HuH-7 (cell line): ENCODE measurements around the gene PIGH.

Source experiments
- DNase-seq: peaks from one replicate; pipeline ENCODE4 v3.0.0; 2011; ENCODE audit warnings: low spot score

Gene PIGH

DNA sequence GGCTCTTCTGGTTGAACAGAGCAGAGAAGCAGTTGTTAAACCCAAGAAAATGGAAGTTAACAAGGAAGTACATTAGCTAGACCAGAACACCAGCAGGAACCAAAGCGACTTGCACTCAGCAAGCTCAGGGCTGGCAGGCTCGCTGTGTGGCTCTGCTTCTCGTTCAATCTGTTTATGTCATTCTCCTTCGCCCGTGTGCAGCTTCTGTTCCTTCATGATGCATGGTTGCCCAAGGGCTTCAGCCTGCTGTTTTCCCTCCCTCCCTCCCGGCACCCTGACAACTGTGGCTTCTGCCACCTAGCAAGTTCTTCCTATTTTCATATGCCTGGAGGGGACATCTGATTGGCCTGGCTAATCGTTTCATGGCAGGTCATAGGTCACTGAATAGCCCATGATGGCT, 25.3 kb downstream of the PIGH start:
- DNase-seq: no peak

DNA sequence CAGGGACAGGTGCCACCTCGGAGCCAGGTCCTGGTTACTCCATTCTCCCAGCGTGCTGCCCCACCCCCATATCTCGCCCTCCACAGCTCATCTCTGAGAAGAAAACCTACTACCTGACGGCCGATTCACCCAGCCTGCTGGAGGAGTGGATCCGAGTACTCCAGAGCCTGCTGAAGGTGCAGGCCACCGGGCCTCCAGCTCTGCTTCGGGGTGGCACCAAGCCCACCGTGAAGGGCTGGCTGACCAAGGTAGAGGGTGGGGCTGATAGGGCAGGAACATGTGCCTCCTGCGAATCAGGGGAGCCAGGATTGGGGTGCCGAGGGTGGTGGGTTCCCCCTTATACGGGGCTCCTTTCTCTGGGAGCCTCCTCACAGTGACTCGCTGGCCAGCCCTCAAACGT, 25.9 kb downstream of the PIGH start:
- DNase-seq: no peak

DNA sequence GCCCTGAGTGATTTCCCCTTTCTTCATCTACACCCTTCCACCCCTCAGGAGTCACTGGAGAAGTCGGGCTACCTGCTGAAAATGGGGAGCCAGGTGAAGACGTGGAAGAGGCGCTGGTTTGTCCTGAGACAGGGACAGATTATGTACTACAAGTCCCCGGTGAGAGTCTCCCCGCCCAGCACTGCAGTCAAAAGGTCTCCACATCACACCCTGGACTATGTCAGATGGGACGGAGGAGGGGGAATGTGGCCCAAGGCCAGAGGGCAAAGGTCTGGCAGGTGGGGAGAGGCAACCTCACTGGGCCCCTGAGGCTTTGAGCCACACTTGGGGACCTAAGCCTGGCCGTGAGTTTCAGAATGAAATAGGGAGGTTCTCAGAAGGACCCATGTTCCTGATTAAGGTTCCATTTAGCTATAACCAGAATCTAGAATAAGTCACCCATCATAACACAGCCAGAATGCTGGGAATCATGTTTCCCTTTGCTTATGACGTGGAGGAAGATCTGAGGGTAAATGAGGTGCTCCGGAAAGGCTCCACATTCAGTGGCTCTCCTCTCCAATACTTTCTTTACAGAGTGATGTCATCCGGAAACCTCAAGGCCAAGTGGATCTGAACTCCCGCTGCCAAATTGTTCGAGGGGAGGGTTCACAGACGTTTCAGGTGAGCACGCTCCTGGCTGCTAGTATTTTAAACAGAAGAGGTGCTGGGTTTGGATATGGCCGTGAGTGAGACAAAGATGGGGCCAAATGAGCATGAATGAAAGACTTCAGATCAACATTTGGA, 26.6 kb downstream of the PIGH start:
- no peak for DNase-seq

DNA sequence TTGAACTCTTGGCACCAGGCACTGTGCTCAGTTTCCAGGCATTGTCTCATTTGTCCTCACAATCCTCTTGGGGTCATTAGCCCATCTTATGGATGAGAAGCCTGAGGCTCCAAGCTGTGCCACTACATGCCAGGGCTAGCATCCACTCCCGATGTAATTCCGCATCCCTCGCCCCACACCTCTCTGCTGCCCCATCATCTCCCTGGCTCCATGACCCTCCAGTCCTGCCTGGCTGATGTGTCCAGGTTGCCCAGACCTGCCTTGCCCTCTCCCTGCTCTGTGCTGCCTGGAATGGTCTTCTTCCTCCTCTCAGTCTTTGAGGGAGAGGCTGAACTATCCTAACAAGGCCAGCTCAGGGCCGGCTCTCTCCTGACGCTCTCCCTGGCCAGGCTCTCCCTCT, 27.5 kb downstream of the PIGH start:
- no peak for DNase-seq

DNA sequence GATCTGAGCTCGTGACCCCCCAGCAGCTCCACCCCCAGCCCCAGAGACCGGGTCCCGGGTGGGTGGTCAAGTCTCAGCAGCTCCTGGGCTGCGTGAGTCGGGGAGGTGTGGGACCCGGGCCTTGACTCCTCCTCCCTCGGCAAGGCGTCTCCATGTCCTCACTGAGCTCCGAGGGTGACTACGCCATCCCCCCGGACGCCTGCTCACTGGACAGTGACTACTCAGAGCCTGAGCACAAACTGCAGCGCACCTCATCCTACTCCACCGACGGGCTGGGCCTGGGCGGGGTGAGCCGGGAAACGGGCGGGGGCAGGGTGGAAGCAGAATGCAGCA, 28.1 kb downstream of the PIGH start:
- DNase-seq: no peak

DNA sequence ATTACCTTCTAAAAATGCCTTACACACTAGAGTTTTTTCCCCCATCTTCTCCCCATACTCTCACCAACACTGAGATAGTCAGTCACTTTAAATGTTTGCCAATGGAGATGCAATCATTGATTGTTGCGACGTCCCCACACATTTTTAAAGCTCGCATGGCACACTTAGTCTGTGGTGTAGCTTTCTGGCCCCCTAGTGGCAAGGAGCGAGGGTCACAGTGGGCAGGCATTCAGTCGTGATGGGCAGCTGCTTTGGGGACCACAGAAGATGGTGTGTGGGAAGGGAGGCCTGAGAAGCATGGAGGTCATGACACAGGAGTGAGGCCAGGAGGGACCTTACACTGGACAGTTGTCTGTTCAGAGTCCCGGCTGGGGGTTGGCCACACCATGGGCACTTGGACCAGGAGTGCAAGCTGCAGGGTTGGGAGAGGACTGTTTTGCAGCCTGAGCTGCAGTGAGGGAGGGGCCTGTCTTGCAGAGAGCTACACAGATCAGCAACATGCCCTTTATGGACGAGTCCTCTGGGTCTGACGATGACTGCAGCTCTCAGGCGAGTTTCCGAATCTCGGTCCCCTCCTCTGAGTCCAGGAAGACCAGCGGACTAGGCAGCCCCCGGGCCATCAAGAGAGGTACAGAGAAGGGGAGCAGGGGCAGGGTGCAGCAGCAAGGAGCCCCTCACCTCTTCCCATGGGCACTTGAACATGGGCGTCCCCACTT, 28.6 kb downstream of the PIGH start:
- peak; percentile 67 for DNase-seq

DNA sequence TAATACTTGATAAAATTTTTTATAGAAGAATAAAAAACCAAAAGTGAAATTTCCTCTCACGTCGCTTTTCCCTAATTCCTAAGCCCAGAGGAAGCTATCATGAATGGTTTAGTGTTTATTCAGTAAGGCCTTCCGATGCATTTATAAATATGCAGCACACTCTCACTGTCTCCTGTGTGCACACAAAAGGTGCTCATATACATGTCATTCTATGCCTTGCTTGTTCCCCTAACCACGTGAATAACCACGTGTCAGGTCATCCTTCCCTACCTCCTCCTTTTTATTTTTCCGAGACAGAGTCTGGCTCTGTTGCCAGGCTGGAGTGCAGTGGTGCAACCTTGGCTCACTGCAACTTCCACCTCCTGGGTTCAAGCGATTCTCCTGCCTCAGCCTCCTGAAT, 29.6 kb downstream of the PIGH start:
- no peak for DNase-seq

DNA sequence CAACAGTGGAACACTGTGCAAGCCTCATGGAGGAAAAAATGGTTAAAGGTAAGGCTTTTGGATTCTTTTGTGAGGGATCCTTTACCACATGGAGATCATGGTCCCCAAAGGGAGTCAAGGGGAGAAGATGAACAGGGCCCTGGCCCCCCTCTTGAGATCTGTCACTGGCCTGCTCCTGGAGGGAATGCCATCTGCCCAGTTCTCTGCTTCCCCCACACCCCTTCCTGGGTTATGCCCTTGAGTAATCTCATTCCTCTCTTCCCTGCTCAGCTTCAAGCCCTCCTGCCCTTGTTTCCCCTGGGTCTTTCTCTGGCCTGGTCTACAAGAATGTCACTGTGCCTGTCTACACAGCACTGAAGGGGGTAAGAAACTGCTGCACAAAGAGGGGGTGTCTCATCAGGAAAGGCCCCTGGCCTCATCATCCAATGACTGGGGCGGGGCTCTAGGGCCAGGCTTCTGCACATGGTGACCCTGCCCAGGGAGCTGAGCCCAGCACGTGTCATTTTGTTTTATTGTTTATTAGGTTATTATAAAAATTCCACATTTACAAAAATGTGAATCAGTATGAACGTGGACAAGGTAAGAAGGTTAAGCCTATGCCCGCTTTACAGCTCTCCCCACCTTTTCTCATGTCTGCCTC, 30.3 kb downstream of the PIGH start:
- no peak for DNase-seq

DNA sequence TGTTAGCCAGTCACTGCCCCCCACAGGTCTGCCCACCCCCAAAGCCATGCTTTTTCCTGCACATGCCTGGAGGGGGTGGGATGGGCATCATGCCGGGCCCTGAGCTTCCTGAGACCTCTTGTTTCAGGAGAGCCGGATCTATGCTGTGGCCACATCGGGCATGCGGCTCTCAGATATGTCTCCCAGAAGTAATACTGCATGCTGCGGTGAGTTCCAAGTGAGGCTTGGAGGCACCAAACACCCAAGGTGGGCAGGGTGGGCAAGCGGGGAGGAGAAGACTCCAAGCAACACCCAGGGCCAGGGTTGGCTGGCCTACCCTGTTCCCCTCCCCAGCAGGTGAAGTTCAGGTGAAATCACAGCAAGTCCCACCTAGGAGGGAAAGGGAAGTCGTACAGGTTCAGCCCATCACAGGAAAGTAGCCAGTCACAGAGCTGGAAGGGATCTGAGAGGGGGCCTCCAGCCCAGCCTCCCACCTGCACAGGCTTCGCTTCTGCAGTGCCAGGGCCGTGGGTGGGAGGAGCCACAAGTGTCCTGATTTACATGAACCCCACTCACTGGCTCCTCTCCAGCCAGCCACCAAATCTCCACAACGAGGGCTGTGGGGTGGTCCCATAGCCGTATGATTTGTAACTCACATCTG, 30.9 kb downstream of the PIGH start:
- no peak for DNase-seq

DNA sequence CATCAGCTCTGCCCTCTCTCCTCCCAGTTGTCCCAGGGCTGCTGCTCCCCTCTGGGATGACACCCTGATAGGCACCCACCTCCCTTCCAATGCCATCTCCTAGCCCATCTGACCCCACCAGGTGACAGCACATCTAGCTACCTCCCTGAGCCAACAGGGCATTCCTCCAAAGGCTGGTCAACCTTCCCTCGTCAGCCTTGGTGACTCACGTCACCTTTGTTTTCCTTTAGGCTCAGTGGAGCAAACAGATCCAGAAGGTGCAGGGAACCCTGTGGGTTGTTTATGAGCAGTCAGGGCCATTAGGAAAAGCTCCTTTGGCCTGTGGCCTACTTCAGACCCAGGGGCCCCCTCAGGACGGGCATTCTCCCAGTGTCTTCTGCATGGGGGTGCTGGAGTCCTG, 32.4 kb downstream of the PIGH start:
- no peak for DNase-seq

DNA sequence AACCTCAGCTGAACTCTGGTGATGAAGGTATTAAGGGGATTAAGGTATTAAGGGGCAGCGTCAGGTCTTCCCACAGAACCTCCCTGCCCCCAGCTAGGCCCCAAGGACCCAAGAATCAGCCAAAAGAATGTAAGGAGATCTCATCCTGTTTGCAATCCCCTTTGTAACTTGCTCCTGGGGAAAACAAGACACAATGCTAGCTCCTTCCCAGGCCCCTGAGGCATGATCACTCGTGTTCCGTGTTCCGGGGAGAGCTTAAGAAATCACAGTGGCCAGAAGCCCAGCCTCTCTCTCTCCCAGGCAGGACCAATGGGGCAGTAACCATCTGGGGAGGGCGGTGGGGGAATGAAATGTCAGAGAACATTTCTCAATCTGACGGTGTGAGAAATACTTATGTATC, 33.2 kb downstream of the PIGH start:
- DNase-seq: no peak

DNA sequence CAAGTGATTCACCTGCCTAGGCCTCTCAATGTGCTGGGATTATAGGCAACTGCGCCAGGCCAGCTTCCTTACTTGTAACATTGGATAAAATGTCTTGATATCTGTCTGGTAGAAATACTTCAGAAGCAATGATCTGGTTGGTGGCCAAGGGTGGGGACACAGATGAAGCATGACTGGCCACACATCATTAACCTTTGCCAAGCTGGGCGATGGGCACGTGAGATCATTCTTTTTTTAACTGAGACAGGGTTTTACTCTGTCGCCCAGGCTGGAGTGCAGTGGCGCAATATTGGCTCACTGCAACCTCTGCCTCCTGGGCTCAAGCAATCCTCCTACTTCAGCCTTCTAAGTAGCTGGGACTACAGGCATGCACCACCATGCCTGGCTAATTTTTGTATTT, 35.8 kb downstream of the PIGH start:
- DNase-seq: no peak

DNA sequence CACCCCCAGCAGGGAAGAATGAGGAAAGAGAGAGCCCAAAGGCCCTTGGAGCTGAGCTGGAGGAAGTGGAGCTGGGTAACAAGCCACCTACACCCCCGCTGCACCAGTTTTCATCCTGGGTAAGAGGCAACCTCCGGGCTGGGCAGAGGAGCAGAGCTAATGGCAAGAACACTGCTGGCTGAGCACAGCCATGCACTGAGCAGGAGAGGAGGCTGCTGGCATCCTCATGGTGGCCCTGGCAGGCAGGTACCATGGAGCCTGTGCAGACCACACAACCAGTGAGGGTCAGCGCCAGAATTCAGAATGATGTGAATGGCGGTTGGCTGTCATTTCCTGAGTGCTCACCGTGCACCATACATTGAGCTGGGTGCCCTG, 37.3 kb downstream of the PIGH start:
- no peak for DNase-seq

DNA sequence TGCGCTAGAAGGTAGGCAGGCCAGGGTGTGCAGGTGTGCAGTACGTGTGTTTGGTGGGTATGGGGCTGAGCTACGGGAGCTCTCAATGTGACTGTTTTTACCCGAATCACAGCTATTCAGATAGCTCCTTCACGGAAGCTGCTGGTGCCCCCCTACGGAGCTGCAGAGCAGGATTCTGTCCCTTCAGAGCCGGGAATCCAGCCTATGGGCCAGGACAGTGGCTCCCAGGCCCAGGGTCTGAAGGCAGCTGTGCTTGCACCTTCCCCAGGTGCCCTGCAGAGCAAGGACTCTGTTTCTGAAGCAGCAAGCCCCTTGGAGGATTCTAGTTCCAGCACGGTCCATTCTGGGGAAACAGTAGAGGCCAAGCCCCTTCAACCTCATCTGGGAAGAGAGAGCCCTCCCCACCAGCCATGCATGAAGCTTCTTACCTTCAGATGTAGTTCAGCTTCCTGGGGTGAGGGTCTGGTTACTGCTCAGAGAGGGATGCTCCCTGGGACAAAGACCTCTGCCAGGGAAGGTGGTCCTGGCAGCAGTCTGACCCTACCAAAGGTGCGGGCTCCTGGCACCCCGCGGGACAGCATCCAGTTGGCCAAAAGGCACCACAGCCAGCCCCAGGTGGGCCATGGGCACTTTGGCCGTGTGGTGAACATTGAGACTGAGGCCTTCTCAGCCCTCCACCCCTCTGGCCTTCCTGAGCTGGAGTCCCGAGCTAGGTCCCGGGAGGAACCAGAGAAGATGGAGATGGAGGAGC, 37.9 kb downstream of the PIGH start:
- no peak for DNase-seq

DNA sequence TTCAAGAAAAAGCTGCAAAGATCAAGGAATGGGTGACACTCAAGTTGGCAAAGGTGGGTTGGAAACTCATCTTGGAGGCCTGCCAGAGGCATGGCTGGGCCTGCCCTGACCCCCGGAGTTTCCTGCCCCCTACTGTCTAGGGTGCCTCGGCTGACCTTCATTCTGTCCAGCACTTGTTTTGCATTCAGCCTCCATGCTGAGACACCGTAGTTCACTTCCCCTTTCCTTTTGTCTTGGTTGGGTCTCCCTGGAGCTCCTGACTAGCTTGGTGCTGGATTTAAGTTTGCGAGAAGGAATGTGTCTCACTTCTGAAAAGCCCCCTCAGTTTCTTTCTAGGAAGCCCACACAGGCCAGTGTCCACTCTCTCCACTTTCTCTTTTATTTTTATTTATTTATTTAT, 40.4 kb downstream of the PIGH start:
- no peak for DNase-seq

DNA sequence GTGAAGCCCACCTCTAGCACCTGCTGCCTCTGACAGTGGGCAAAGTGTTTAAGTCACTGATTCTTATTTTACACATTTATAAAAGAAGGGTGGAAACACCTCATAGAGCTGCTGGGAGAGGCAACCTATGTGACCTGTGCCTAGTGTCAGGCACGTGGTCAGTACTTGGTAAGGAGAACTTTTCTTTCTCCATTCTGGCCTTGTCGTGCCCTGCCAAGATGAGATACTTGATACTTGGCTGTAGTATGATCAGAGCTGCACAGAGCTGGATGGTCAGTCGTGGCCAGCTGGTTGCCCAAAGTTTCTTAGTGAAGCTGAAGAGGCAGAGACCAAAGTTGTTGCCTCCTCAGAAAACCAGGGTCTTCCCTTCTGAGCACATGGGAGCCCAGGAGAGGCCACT, 42.4 kb downstream of the PIGH start:
- DNase-seq: no peak

DNA sequence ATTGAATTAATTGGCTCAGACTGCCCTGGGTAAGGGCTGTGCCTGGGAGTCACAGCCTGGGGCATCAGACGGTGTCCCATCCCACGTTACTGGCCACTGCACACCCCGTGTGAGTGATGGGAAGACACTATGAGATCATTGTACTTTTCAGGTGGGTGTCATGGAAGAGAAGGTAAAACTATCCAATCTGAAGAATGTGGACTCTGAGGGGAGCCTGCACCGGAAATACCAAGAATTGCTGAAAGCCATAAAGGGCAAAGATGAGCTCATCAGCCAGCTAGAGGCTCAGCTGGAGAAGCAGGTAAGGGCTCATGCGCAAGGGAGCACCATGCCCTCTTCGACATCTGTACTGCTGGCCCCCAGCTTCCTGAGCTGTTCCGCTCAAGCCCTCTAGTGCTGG, 43.0 kb downstream of the PIGH start:
- DNase-seq: no peak

DNA sequence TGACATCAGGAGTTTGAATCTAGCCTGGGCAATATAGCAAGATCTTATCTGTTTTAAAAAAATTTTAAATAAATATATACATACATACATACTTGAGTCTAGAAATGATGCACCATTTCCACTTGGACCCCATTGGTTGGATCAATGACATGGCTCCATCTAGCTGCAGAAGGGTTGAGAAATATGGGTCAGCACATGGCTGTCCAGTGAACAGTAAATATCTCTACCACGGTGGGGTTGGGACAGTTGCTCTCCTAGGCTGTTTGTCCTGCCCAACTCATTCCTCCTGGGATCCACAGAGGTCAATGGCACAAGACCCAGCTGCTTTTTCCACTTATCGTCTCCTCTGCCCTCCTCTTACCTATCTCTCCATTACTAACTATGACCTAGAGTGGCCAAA, 43.4 kb downstream of the PIGH start:
- no peak for DNase-seq

DNA sequence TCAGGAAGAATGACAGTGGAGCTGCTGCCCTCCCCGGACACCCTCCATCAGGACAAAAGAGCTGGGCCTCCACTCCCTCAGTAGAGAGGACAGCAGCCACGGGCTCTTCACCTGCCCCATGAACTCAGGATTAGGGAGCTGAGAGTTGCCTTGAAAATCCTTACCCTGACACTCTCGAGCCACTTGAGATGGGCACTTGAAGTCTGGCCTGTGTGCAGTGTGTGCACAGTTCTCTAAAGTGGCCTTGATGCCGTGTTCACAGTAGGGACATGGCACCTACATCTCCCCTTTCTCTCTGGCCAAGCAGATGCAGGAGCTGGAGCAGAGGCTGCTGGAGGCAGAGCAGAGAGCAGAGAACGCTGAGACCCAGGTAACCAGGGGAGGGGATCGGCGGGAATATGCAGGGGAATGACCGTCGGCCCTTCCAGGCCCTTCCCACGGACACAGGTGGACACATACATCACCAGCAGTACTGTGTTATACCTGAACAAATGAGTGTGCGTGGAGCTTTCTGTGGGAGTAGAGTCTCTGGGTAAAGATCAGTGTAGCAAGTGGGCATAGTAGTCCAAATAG, 44.5 kb downstream of the PIGH start:
- DNase-seq: no peak

DNA sequence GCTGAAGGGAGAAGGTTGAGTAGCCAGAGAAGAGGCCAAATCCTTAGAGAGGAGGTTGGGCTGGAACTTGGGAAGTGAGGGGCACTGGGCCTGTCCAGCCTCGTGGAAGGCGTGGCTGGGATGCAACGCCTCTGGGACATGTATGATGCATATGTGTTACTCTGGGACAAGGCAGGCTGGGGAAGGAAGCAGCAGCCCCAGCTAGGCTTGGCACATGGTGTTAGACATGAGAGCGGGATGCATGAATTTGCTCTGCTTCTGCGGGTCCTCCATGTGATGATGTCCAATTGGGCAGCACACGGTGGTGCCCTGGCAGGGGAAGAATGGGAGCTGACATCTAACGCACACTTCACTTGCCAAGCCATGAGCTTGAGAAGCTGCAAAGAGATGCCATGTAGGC, 45.7 kb downstream of the PIGH start:
- no peak for DNase-seq

DNA sequence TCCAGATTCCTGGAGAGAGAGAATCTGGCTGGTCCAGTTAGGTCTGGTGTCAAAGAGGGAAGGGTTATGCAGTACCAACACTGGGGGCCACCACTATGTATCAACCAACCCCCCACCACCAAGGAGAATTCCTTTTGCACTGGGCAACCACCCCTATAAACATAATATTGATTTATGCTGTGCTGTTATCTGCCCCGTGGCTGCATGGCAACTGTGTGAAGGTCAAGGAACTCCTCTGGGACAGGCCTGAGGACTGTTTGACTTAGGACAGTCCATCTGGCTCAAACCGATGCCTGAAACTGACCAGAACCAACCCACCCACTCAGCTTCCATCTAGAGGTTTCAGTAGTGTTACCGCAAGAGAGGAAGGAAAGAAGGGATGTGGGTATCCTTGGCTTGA, 46.5 kb downstream of the PIGH start:
- DNase-seq: no peak

DNA sequence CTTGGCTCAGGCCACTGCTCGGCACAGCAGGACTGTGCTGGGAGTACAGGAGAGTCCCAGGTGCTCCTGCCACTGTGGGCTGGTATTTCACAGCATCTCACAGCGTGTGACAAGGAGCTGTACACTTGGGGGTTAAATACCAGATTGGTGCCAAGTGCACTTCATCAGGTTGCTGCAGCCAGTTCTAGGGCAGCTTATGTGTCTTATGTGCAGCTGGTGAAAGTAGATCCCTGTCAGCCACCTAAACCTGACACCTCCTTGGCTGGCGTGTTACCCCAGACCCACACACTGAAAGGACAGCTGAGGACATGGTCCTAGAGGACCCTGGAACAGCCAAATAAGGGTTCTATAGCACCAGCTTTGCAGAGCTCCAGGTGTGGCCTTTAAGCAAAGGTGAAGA, 48.1 kb downstream of the PIGH start:
- DNase-seq: no peak
